ENCODE data around the gene SCAMP3.
A peak's percentile ranks its signal among the peaks of the same experiment; 100 is the strongest.

Gene SCAMP3

GRCh38 chr1:155269381-155269780 is 7.2 kb upstream of the SCAMP3 start:
- H3K9me3 ChIP-seq (ENCODE audit: control insufficient read depth, insufficient read depth, low read depth, low read length), result no peaks in the 10 kb centered on the region
- H3K4me3 ChIP-seq (ENCODE audit: low read depth, low read length), result no peak overlapping the region
- H3K36me3 ChIP-seq (ENCODE audit: control insufficient read depth, insufficient read depth, low read length), result peaks cover 68% of the 10 kb centered on the region
- H3K4me1 ChIP-seq (ENCODE audit: control insufficient read depth, insufficient read depth, low read length), result peaks cover 8% of the 10 kb centered on the region
- no peak overlapping the region for H3K9ac ChIP-seq (ENCODE audit: low read length)
- no peaks in the 10 kb centered on the region for H3K27me3 ChIP-seq (ENCODE audit: control insufficient read depth, insufficient read depth, low read length)
- no peak overlapping the region for H3K27ac ChIP-seq (ENCODE audit: low read depth, low read length)

GRCh38 chr1:155268630-155269029 is 6.5 kb upstream of the SCAMP3 start:
- peaks cover 76% of the 10 kb centered on the region for H3K36me3 ChIP-seq (ENCODE audit: control insufficient read depth, insufficient read depth, low read length)
- H3K9ac ChIP-seq (ENCODE audit: low read length), result no peak overlapping the region
- H3K4me1 ChIP-seq (ENCODE audit: control insufficient read depth, insufficient read depth, low read length), result peaks cover 6% of the 10 kb centered on the region
- no peak overlapping the region for H3K4me3 ChIP-seq (ENCODE audit: low read depth, low read length)
- H3K9me3 ChIP-seq (ENCODE audit: control insufficient read depth, insufficient read depth, low read depth, low read length), result no peaks in the 10 kb centered on the region
- no peaks in the 10 kb centered on the region for H3K27me3 ChIP-seq (ENCODE audit: control insufficient read depth, insufficient read depth, low read length)
- no peak overlapping the region for H3K27ac ChIP-seq (ENCODE audit: low read depth, low read length)

GRCh38 chr1:155267373-155267772 is 5.2 kb upstream of the SCAMP3 start:
- peaks cover 6% of the 10 kb centered on the region for H3K4me1 ChIP-seq (ENCODE audit: control insufficient read depth, insufficient read depth, low read length)
- H3K27ac ChIP-seq (ENCODE audit: low read depth, low read length), result no peak overlapping the region
- no peaks in the 10 kb centered on the region for H3K27me3 ChIP-seq (ENCODE audit: control insufficient read depth, insufficient read depth, low read length)
- no peak overlapping the region for H3K4me3 ChIP-seq (ENCODE audit: low read depth, low read length)
- no peak overlapping the region for H3K9ac ChIP-seq (ENCODE audit: low read length)
- H3K9me3 ChIP-seq (ENCODE audit: control insufficient read depth, insufficient read depth, low read depth, low read length), result no peaks in the 10 kb centered on the region
- peaks cover 86% of the 10 kb centered on the region for H3K36me3 ChIP-seq (ENCODE audit: control insufficient read depth, insufficient read depth, low read length)

GRCh38 chr1:155266553-155266952 is 4.4 kb upstream of the SCAMP3 start:
- Histone ChIP-seq H3K27me3 (ENCODE audit: control insufficient read depth, insufficient read depth, low read length) (no peaks in the 10 kb centered on the region), H3K27ac (ENCODE audit: low read depth, low read length) (no peak overlapping the region), H3K9me3 (ENCODE audit: control insufficient read depth, insufficient read depth, low read depth, low read length) (no peaks in the 10 kb centered on the region), H3K4me3 (ENCODE audit: low read depth, low read length) (no peak overlapping the region), H3K36me3 (ENCODE audit: control insufficient read depth, insufficient read depth, low read length) (peaks cover 83% of the 10 kb centered on the region), H3K4me1 (ENCODE audit: control insufficient read depth, insufficient read depth, low read length) (0 out of 2 replicates have a peak, but pooled peaks cover 3% of the 10 kb centered on the region), H3K9ac (ENCODE audit: low read length) (no peak overlapping the region)

GRCh38 chr1:155263067-155263466 is 907 bp upstream of the SCAMP3 start:
- no peak overlapping the region for H3K9ac ChIP-seq (ENCODE audit: low read length)
- H3K27ac ChIP-seq (ENCODE audit: low read depth, low read length), result no peak overlapping the region
- peaks cover 65% of the 10 kb centered on the region for H3K36me3 ChIP-seq (ENCODE audit: control insufficient read depth, insufficient read depth, low read length)

GRCh38 chr1:155261493-155261851 is 688 bp downstream of the SCAMP3 start:
- peak overlapping the region; percentile 8; the same call in 1 of the 2 replicates for H3K27ac ChIP-seq (ENCODE audit: low read depth, low read length)

More at GRCh38 chr1:155263067-155263466, 907 bp upstream of the SCAMP3 start:
- peaks cover 9% of the 10 kb centered on the region for H3K4me1 ChIP-seq (ENCODE audit: control insufficient read depth, insufficient read depth, low read length)
- no peak overlapping the region for H3K4me3 ChIP-seq (ENCODE audit: low read depth, low read length)
- no peaks in the 10 kb centered on the region for H3K9me3 ChIP-seq (ENCODE audit: control insufficient read depth, insufficient read depth, low read depth, low read length)
- no peaks in the 10 kb centered on the region for H3K27me3 ChIP-seq (ENCODE audit: control insufficient read depth, insufficient read depth, low read length)

GRCh38 chr1:155260276-155260675 is 1.9 kb downstream of the SCAMP3 start:
- no peak overlapping the region for H3K27ac ChIP-seq (ENCODE audit: low read depth, low read length)
- no peaks in the 10 kb centered on the region for H3K27me3 ChIP-seq (ENCODE audit: control insufficient read depth, insufficient read depth, low read length)
- peaks cover 51% of the 10 kb centered on the region for H3K36me3 ChIP-seq (ENCODE audit: control insufficient read depth, insufficient read depth, low read length)
- no peaks in the 10 kb centered on the region for H3K9me3 ChIP-seq (ENCODE audit: control insufficient read depth, insufficient read depth, low read depth, low read length)
- peaks cover 15% of the 10 kb centered on the region for H3K4me1 ChIP-seq (ENCODE audit: control insufficient read depth, insufficient read depth, low read length)
- H3K4me3 ChIP-seq (ENCODE audit: low read depth, low read length), result no peak overlapping the region
- no peak overlapping the region for H3K9ac ChIP-seq (ENCODE audit: low read length)

More at GRCh38 chr1:155261493-155261851, 688 bp downstream of the SCAMP3 start:
- Histone ChIP-seq H3K9ac (ENCODE audit: low read length) (peak overlapping the region; percentile 70), H3K9me3 (ENCODE audit: control insufficient read depth, insufficient read depth, low read depth, low read length) (no peaks in the 10 kb centered on the region), H3K36me3 (ENCODE audit: control insufficient read depth, insufficient read depth, low read length) (peaks cover 60% of the 10 kb centered on the region), H3K27me3 (ENCODE audit: control insufficient read depth, insufficient read depth, low read length) (no peaks in the 10 kb centered on the region), H3K4me1 (ENCODE audit: control insufficient read depth, insufficient read depth, low read length) (peaks cover 9% of the 10 kb centered on the region), H3K4me3 (ENCODE audit: low read depth, low read length) (peak overlapping the region; percentile 72)

- no peaks in the 10 kb centered on the region for H3K27me3 ChIP-seq (ENCODE audit: control insufficient read depth, insufficient read depth, low read length)
- no peaks in the 10 kb centered on the region for H3K9me3 ChIP-seq (ENCODE audit: control insufficient read depth, insufficient read depth, low read depth, low read length)
- H3K36me3 ChIP-seq (ENCODE audit: control insufficient read depth, insufficient read depth, low read length), result peaks cover 25% of the 10 kb centered on the region
- peak overlapping the region; percentile 84 for H3K4me3 ChIP-seq (ENCODE audit: low read depth, low read length)
- H3K27ac ChIP-seq (ENCODE audit: low read depth, low read length), result no peak overlapping the region
- H3K9ac ChIP-seq (ENCODE audit: low read length), result no peak overlapping the region
- peaks cover 23% of the 10 kb centered on the region for H3K4me1 ChIP-seq (ENCODE audit: control insufficient read depth, insufficient read depth, low read length)
Measured at GRCh38 chr1:155256058-155256852, 5.9 kb downstream of the SCAMP3 start.

- peaks cover 23% of the 10 kb centered on the region for H3K4me1 ChIP-seq (ENCODE audit: control insufficient read depth, insufficient read depth, low read length)
- peak within 1 kb of the TSS; percentile 50 for H3K9ac ChIP-seq (ENCODE audit: low read length)
- H3K9me3 ChIP-seq (ENCODE audit: control insufficient read depth, insufficient read depth, low read depth, low read length), result no peaks in the 10 kb centered on the region
- H3K27ac ChIP-seq (ENCODE audit: low read depth, low read length), result no peak within 1 kb of the TSS; the same call in 1 of the 2 replicates
- H3K36me3 ChIP-seq (ENCODE audit: control insufficient read depth, insufficient read depth, low read length), result peaks cover 25% of the 10 kb centered on the region
- no peaks in the 10 kb centered on the region for H3K27me3 ChIP-seq (ENCODE audit: control insufficient read depth, insufficient read depth, low read length)
- H3K4me3 ChIP-seq (ENCODE audit: low read depth, low read length), result peak within 1 kb of the TSS; percentile 84
Measured at GRCh38 chr1:155255243-155256007, 6.7 kb downstream of the SCAMP3 start, which contains the start of gene ENTREP3. TSS of gene ENTREP3 (minus strand) at chr1:155255483. CDS start at chr1:155254877, 606 bp downstream.

GRCh38 chr1:155254714-155255242 is 7.4 kb downstream of the SCAMP3 start:
- H3K27ac ChIP-seq (ENCODE audit: low read depth, low read length), result no peak overlapping the region
- H3K4me3 ChIP-seq (ENCODE audit: low read depth, low read length), result peak overlapping the region; percentile 84
- H3K36me3 ChIP-seq (ENCODE audit: control insufficient read depth, insufficient read depth, low read length), result peaks cover 21% of the 10 kb centered on the region
- peaks cover 26% of the 10 kb centered on the region for H3K4me1 ChIP-seq (ENCODE audit: control insufficient read depth, insufficient read depth, low read length)
- H3K9me3 ChIP-seq (ENCODE audit: control insufficient read depth, insufficient read depth, low read depth, low read length), result no peaks in the 10 kb centered on the region
- peak overlapping the region; percentile 29 for H3K9ac ChIP-seq (ENCODE audit: low read length)
- no peaks in the 10 kb centered on the region for H3K27me3 ChIP-seq (ENCODE audit: control insufficient read depth, insufficient read depth, low read length)
